Brain microvascular endothelial cell (primary cell): ENCODE results near the gene UCHL1.

Experiments
- DNase-seq: peaks from one replicate; pipeline ENCODE4 v3.0.0-alpha.2; 2020
- H3K27ac ChIP-seq: fragments of 250-450 bp; sonication (Bioruptor Pico); 2 replicates; pipeline ENCODE4 v1.5.1; 2020; ENCODE audit warnings: mild to moderate bottlenecking, moderate library complexity
- H3K27me3 ChIP-seq: fragments of 250-450 bp; sonication (Bioruptor Pico); replicated peaks from 2 replicates; pipeline ENCODE4 v1.5.1; 2020; ENCODE audit warnings: mild to moderate bottlenecking
- H3K36me3 ChIP-seq: fragments of 250-450 bp; sonication (Bioruptor Pico); replicated peaks from 2 replicates; pipeline ENCODE4 v1.5.1; 2020; ENCODE audit warnings: mild to moderate bottlenecking
- H3K4me3 ChIP-seq: 2 replicates; pipeline ENCODE4 v1.5.1; 2011; ENCODE audit warnings: low read depth, mild to moderate bottlenecking, control low read depth, low read length, moderate library complexity
- in situ Hi-C: cut with HindIII; loops from 2 replicates; pipeline ENCODE4 v1.10.0; 2017; ENCODE audit warnings: low sequenced_read_pairs, low pct_ligation_motif_present
- TF ChIP-seq, protein P1 (sequence below): IDR thresholded peaks from 2 replicates; pipeline ENCODE4 v1.5.1; 2011; ENCODE audit warnings: low read depth, mild to moderate bottlenecking, moderate library complexity, low read length, control low read depth, inconsistent platforms; ENCODE audit errors: missing control alignments

The UCHL1 gene

DNA sequence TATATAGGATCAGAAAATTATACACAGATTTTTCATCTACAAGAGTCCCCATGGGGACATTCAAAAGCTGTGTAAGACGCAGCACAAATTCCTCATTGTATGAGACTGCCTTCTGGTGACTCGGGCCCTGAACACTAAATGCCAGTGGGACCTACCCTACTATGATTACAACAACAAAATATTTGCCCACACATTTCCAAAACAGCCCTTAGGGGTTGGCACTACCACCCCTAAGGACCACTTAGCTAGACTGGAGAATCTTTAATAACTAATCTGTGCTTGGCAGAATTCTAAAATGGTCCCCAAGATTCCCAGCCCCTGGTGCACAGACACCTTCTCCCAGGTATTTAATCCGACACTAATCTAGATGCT lies 29.1 kb downstream of the UCHL1 start:
- Histone ChIP-seq H3K4me3 (no peak overlapping the region), H3K36me3 (no peaks in the 10 kb centered on the region), H3K27ac (no peak overlapping the region), H3K27me3 (no peaks in the 10 kb centered on the region)
- in situ Hi-C loops: no loop called here
- TF ChIP-seq, protein P1, sequence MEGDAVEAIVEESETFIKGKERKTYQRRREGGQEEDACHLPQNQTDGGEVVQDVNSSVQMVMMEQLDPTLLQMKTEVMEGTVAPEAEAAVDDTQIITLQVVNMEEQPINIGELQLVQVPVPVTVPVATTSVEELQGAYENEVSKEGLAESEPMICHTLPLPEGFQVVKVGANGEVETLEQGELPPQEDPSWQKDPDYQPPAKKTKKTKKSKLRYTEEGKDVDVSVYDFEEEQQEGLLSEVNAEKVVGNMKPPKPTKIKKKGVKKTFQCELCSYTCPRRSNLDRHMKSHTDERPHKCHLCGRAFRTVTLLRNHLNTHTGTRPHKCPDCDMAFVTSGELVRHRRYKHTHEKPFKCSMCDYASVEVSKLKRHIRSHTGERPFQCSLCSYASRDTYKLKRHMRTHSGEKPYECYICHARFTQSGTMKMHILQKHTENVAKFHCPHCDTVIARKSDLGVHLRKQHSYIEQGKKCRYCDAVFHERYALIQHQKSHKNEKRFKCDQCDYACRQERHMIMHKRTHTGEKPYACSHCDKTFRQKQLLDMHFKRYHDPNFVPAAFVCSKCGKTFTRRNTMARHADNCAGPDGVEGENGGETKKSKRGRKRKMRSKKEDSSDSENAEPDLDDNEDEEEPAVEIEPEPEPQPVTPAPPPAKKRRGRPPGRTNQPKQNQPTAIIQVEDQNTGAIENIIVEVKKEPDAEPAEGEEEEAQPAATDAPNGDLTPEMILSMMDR: no peak
- DNase-seq: no peak

DNA sequence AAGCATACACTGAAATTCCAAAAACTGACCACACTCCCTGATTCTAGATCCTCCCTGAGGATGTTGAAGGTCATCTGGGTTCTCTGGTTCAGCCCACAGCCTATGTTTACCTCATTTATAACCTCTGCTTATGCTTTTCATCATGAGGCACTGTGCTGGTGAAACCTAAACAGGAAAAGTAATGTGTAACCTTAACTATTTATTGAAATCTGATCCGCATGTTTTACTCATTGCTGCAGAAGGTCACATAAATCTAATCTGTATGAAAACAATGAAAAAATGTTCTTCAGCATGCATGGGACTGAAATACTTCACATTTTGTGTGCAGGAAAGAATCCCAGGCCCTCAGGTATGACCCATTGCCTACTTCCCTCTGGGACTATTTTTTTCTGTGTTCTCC lies 30.3 kb downstream of the UCHL1 start:
- Histone ChIP-seq H3K4me3 (no peak overlapping the region), H3K27ac (no peak overlapping the region), H3K36me3 (no peaks in the 10 kb centered on the region), H3K27me3 (no peaks in the 10 kb centered on the region)
- in situ Hi-C loops: no loop called here
- DNase-seq: no peak
- TF ChIP-seq, protein P1: no peak

DNA sequence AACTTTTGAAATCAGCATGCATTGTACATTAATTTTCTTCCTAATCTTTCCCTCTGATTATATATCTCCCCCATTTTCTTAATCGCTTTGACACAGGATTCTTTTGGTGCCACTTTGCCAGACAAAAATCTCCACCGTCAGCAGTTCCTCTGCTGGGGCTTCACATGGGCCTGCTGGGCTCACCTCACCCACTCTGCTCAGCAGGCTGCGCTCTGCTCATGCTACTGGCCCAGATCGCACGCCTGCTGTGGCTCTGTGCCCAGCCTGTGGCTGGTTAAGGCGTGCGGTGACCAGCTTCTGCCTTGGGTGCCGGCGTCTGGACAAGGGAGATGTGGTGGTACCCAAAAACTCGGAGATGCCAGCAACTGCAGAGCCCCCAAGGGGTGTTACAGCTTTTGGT lies 31.1 kb downstream of the UCHL1 start:
- in situ Hi-C loops: no loop called here
- TF ChIP-seq, protein P1: no peak
- H3K36me3 ChIP-seq: no peaks in the 10 kb centered on the region
- DNase-seq: no peak
- H3K27ac ChIP-seq: no peak overlapping the region
- no peaks in the 10 kb centered on the region for H3K27me3 ChIP-seq
- no peak overlapping the region for H3K4me3 ChIP-seq

DNA sequence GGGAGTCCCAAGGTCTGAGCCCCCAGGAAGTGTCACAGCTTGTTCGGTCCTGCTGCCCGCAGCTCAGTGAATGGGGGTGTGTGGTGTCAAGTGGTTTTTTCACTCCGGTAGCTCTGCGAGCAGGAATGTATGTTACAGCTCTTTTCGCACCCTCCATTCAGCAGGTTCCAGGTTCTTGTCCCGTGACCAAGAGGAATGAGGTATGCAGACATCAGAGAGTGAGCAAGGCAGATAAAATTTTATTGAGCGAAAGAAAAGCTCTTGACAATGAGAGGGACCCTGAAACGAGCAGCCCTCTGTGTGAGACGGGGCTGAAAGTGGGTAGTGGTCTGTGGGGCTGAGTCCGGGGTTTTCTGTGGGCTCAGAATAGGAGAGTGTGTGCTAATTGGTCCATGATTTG lies 31.5 kb downstream of the UCHL1 start:
- TF ChIP-seq, protein P1: no peak
- no peak overlapping the region for H3K27ac ChIP-seq
- in situ Hi-C loops: no loop called here

DNA sequence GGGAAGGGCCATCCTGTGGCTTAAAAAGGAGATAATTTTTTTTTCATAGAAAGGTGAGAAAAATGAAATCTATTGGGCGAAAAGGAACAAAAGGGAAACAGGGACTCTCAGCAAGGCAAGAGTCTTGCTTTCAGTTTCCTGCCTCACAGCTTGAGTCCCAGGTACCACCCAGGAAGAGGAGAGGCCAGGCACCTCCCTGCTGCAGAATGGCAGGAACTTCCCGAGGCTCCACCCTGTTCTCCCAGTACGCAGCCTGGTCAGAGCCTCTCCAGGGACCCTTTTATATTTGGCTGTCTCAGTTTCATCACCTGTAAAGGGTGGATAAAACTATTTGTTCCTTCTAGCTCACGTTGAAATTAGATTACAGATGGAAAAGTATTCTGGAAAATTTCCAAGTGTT lies 33.8 kb downstream of the UCHL1 start:
- Histone ChIP-seq H3K36me3 (no peaks in the 10 kb centered on the region), H3K27me3 (no peaks in the 10 kb centered on the region), H3K4me3 (no peak overlapping the region), H3K27ac (no peak overlapping the region)
- in situ Hi-C loops: no loop called here
- TF ChIP-seq, protein P1: no peak
- DNase-seq: no peak

More for the DNA sequence above, 31.5 kb downstream of the UCHL1 start:
- DNase-seq: no peak
- Histone ChIP-seq H3K4me3 (no peak overlapping the region), H3K27me3 (no peaks in the 10 kb centered on the region), H3K36me3 (no peaks in the 10 kb centered on the region)

DNA sequence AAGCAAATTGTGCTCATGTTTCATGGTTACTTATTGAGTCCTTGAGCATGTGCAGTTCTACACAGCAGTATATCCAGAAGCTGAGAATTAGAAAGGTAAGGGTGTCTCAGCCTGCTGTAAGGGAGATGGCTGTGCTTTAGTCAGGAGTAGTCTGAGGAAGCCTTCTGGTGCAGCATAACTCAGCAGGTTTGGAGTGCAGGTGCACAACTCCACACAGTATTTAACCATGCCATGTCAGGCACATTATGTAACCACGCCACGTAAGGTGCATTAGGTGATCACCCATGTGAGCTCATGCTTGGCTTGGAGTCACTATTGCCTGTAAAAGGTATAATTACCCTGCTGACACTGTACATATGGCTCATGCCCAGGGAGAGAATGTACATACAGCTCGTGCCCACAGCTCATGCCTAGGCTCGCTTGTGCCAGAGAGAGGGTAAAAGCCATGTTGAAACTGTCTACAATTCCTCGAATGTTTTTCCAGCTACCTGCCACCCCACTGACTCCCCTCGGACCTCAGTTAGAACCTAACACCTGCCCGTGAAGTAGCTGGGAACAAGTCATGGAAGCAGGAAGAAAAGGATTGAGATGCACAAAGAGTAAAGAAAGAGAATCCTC lies 37.8 kb downstream of the UCHL1 start:
- Histone ChIP-seq H3K27ac (no peak overlapping the region), H3K4me3 (no peak overlapping the region), H3K27me3 (no peaks in the 10 kb centered on the region), H3K36me3 (no peaks in the 10 kb centered on the region)
- DNase-seq: no peak
- TF ChIP-seq, protein P1: no peak
- in situ Hi-C loops: no loop called here
